HEK293 (cell line): ENCODE results near the gene TCF7.

Source experiments
- IKZF3 ChIP-seq: fragments of 450-650 bp; IDR thresholded peaks from 2 replicates; pipeline ENCODE4 v1.5.0; 2018; ENCODE audit warnings: missing biosample characterization, mild to moderate bottlenecking, missing genetic modification characterization, moderate library complexity
- MYNN ChIP-seq: fragments of 450-650 bp; formaldehyde crosslinking; IDR thresholded peaks from 2 replicates; pipeline ENCODE4 v1.5.1; 2016; ENCODE audit warnings: missing biosample characterization, missing genetic modification characterization, borderline replicate concordance
- SALL2 ChIP-seq: fragments of 450-650 bp; formaldehyde crosslinking; IDR thresholded peaks from 2 replicates; pipeline ENCODE4 v1.5.0; 2017; ENCODE audit warnings: missing biosample characterization, mild to moderate bottlenecking, missing genetic modification characterization, borderline replicate concordance
- ZBTB48 ChIP-seq: fragments of 450-650 bp; formaldehyde crosslinking; IDR thresholded peaks from 2 replicates; pipeline ENCODE4 v1.5.1; 2016; ENCODE audit warnings: missing biosample characterization, missing genetic modification characterization
- ZNF146 ChIP-seq: fragments of 450-650 bp; formaldehyde crosslinking; IDR thresholded peaks from 2 replicates; pipeline ENCODE4 v1.5.1; 2016; ENCODE audit warnings: missing biosample characterization, missing genetic modification characterization
- ZNF2 ChIP-seq: fragments of 450-650 bp; formaldehyde crosslinking; IDR thresholded peaks from 2 replicates; pipeline ENCODE4 v1.5.1; 2016; ENCODE audit warnings: missing biosample characterization, missing genetic modification characterization
- ZNF23 ChIP-seq: fragments of 450-650 bp; formaldehyde crosslinking; IDR thresholded peaks from 2 replicates; pipeline ENCODE4 v1.5.1; 2016; ENCODE audit warnings: missing biosample characterization, missing genetic modification characterization, borderline replicate concordance
- ZNF302 ChIP-seq: fragments of 450-650 bp; formaldehyde crosslinking; IDR thresholded peaks from 2 replicates; pipeline ENCODE4 v1.5.1; 2016; ENCODE audit warnings: missing biosample characterization, missing genetic modification characterization, low read depth
- ZNF335 ChIP-seq: fragments of 450-650 bp; formaldehyde crosslinking; conservative IDR thresholded peaks from 2 replicates; pipeline ENCODE4 v1.5.1; 2016; ENCODE audit warnings: missing biosample characterization, missing genetic modification characterization
- ZNF350 ChIP-seq: fragments of 450-650 bp; formaldehyde crosslinking; IDR thresholded peaks from 2 replicates; pipeline ENCODE4 v1.5.0; 2017; ENCODE audit warnings: missing biosample characterization, mild to moderate bottlenecking, missing genetic modification characterization
- ZNF37A ChIP-seq: fragments of 450-650 bp; IDR thresholded peaks from 2 replicates; pipeline ENCODE4 v1.5.1; 2018; ENCODE audit warnings: missing biosample characterization, missing genetic modification characterization
- ZNF426 ChIP-seq: fragments of 450-650 bp; formaldehyde crosslinking; IDR thresholded peaks from 2 replicates; pipeline ENCODE4 v1.5.1; 2017; ENCODE audit warnings: missing biosample characterization, missing genetic modification characterization, mild to moderate bottlenecking, inconsistent platforms, moderate library complexity
- ZNF518A ChIP-seq: fragments of 450-650 bp; formaldehyde crosslinking; conservative IDR thresholded peaks from 2 replicates; pipeline ENCODE4 v1.5.1; 2016; ENCODE audit warnings: low read depth, missing biosample characterization, missing genetic modification characterization
- ZNF560 ChIP-seq: fragments of 450-650 bp; formaldehyde crosslinking; IDR thresholded peaks from 2 replicates; pipeline ENCODE4 v1.5.1; 2017; ENCODE audit warnings: missing biosample characterization, missing genetic modification characterization, borderline replicate concordance
- ZNF561 ChIP-seq: fragments of 450-650 bp; IDR thresholded peaks from 2 replicates; pipeline ENCODE4 v1.5.1; 2018; ENCODE audit warnings: missing biosample characterization, missing genetic modification characterization, borderline replicate concordance
- ZNF585B ChIP-seq: fragments of 450-650 bp; formaldehyde crosslinking; IDR thresholded peaks from 2 replicates; pipeline ENCODE4 v1.5.1; 2016; ENCODE audit warnings: missing biosample characterization, missing genetic modification characterization
- ZNF600 ChIP-seq: fragments of 450-650 bp; formaldehyde crosslinking; IDR thresholded peaks from 2 replicates; pipeline ENCODE4 v1.5.1; 2016; ENCODE audit warnings: missing biosample characterization, missing genetic modification characterization
- ZNF645 ChIP-seq: fragments of 450-650 bp; formaldehyde crosslinking; IDR thresholded peaks from 2 replicates; pipeline ENCODE4; 2016; ENCODE audit warnings: missing biosample characterization, missing genetic modification characterization
- ZNF660 ChIP-seq: fragments of 450-650 bp; IDR thresholded peaks from 2 replicates; pipeline ENCODE4 v1.5.1; 2018; ENCODE audit warnings: missing biosample characterization, mild to moderate bottlenecking, missing genetic modification characterization
- ZNF707 ChIP-seq: fragments of 450-650 bp; formaldehyde crosslinking; IDR thresholded peaks from 2 replicates; pipeline ENCODE4 v1.5.1; 2016; ENCODE audit warnings: missing biosample characterization, missing genetic modification characterization
- ZSCAN16 ChIP-seq: fragments of 450-650 bp; formaldehyde crosslinking; IDR thresholded peaks from 2 replicates; pipeline ENCODE4 v1.5.1; 2016; ENCODE audit warnings: missing biosample characterization, missing genetic modification characterization
- ZSCAN23 ChIP-seq: fragments of 450-650 bp; formaldehyde crosslinking; IDR thresholded peaks from 2 replicates; pipeline ENCODE4 v1.5.1; 2016; ENCODE audit warnings: missing biosample characterization, missing genetic modification characterization
- TF ChIP-seq, protein P1 (sequence below): fragments of 450-650 bp; formaldehyde crosslinking; IDR thresholded peaks from 2 replicates; pipeline ENCODE4 v1.5.1; 2016; ENCODE audit warnings: missing biosample characterization, missing genetic modification characterization
- TF ChIP-seq, protein P2 (sequence below): fragments of 450-650 bp; formaldehyde crosslinking; IDR thresholded peaks from 2 replicates; pipeline ENCODE4 v1.5.1; 2016; ENCODE audit warnings: missing biosample characterization, missing genetic modification characterization
- TF ChIP-seq, protein P3 (sequence below): fragments of 450-650 bp; formaldehyde crosslinking; IDR thresholded peaks from 2 replicates; pipeline ENCODE4 v1.5.1; 2016; ENCODE audit warnings: missing biosample characterization, missing genetic modification characterization

Gene TCF7

GRCh38 chr5:134176511-134177368 lies 62.3 kb downstream of the TCF7 start, which contains the start of gene SKP1 (continued):
- TF ChIP-seq ZSCAN23 (tag by site-specific recombination) = 0 out of 2 replicates have a peak, but pooled peaks have one; percentile 50
- TF ChIP-seq, protein P1, sequence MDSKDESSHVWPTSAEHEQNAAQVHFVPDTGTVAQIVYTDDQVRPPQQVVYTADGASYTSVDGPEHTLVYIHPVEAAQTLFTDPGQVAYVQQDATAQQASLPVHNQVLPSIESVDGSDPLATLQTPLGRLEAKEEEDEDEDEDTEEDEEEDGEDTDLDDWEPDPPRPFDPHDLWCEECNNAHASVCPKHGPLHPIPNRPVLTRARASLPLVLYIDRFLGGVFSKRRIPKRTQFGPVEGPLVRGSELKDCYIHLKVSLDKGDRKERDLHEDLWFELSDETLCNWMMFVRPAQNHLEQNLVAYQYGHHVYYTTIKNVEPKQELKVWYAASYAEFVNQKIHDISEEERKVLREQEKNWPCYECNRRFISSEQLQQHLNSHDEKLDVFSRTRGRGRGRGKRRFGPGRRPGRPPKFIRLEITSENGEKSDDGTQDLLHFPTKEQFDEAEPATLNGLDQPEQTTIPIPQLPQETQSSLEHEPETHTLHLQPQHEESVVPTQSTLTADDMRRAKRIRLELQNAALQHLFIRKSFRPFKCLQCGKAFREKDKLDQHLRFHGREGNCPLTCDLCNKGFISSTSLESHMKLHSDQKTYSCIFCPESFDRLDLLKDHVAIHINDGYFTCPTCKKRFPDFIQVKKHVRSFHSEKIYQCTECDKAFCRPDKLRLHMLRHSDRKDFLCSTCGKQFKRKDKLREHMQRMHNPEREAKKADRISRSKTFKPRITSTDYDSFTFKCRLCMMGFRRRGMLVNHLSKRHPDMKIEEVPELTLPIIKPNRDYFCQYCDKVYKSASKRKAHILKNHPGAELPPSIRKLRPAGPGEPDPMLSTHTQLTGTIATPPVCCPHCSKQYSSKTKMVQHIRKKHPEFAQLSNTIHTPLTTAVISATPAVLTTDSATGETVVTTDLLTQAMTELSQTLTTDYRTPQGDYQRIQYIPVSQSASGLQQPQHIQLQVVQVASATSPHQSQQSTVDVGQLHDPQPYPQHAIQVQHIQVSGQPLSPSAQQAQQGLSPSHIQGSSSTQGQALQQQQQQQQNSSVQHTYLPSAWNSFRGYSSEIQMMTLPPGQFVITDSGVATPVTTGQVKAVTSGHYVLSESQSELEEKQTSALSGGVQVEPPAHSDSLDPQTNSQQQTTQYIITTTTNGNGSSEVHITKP (tag by site-specific recombination) = peak; percentile 53; the same call in 1 of the 2 replicates
- TF ChIP-seq ZNF37A (tag by site-specific recombination) = no peak
- TF ChIP-seq ZNF707 = no peak
- no peak for TF ChIP-seq ZNF518A (tag by site-specific recombination)
- TF ChIP-seq, protein P2, sequence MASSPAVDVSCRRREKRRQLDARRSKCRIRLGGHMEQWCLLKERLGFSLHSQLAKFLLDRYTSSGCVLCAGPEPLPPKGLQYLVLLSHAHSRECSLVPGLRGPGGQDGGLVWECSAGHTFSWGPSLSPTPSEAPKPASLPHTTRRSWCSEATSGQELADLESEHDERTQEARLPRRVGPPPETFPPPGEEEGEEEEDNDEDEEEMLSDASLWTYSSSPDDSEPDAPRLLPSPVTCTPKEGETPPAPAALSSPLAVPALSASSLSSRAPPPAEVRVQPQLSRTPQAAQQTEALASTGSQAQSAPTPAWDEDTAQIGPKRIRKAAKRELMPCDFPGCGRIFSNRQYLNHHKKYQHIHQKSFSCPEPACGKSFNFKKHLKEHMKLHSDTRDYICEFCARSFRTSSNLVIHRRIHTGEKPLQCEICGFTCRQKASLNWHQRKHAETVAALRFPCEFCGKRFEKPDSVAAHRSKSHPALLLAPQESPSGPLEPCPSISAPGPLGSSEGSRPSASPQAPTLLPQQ (tag by site-specific recombination) = peak; percentile 72
- TF ChIP-seq ZNF426 (tag by site-specific recombination) = no peak
- no peak for TF ChIP-seq IKZF3 (tag by site-specific recombination)
- no peak for TF ChIP-seq ZNF350 (tag by site-specific recombination)
- TF ChIP-seq ZBTB48 (tag by site-specific recombination) = 0 out of 2 replicates have a peak, but pooled peaks have one; percentile 28
- TF ChIP-seq ZNF23 (tag by site-specific recombination) = no peak
- no peak for TF ChIP-seq MYNN (tag by site-specific recombination)
- TF ChIP-seq ZSCAN16 = 0 out of 2 replicates have a peak, but pooled peaks have one; percentile 19
- TF ChIP-seq ZNF560 = no peak
- TF ChIP-seq SALL2 (tag by site-specific recombination) = no peak
- peak; percentile 86 for TF ChIP-seq ZNF600 (tag by site-specific recombination)
- peak; percentile 91 for TF ChIP-seq ZNF660 (tag by site-specific recombination)
- TF ChIP-seq ZNF302 (tag by site-specific recombination) = no peak
- TF ChIP-seq ZNF645 (tag by site-specific recombination) = peak; percentile 32; the same call in 1 of the 2 replicates
- TF ChIP-seq ZNF2 (tag by site-specific recombination) = peak; percentile 98
- TF ChIP-seq ZNF146 (tag by site-specific recombination) = 0 out of 2 replicates have a peak, but pooled peaks have one; percentile 3
- TF ChIP-seq, protein P3, sequence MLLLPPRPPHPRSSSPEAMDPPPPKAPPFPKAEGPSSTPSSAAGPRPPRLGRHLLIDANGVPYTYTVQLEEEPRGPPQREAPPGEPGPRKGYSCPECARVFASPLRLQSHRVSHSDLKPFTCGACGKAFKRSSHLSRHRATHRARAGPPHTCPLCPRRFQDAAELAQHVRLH (tag by site-specific recombination) = peak; percentile 77
- peak; percentile 94 for TF ChIP-seq ZNF335 (tag by site-specific recombination)
- peak; percentile 92 for TF ChIP-seq ZNF561 (tag by site-specific recombination)
- TF ChIP-seq ZNF585B = no peak
